Hepatocyte (in vitro differentiated cells): ENCODE measurements around the gene CLINT1. TPM values are rescaled to one million over a fixed set of nuclear protein-coding genes. Genes with fewer than 3 reads are reported as not detected.

Source experiments
- DNase-seq: peaks from one replicate; pipeline ENCODE4 v3.0.0-alpha.2; 2016; ENCODE audit warnings: low spot score
- H2AFZ ChIP-seq: fragments of 200-600 bp; sonication (generic); 2 replicates; pipeline ENCODE4 v1.6.0; 2016; ENCODE audit warnings: antibody characterized with exemption, mild to moderate bottlenecking
- H3K27ac ChIP-seq: fragments of 200-600 bp; sonication (generic); 2 replicates; pipeline ENCODE4 v1.5.1; 2016; ENCODE audit warnings: mild to moderate bottlenecking
- H3K27me3 ChIP-seq: fragments of 200-600 bp; sonication (generic); 2 replicates; pipeline ENCODE4 v1.6.1; 2016
- H3K36me3 ChIP-seq: fragments of 200-600 bp; sonication (generic); replicated peaks from 2 replicates; pipeline ENCODE4 v1.5.1; 2016; ENCODE audit warnings: low read depth; ENCODE audit not compliant: insufficient read depth
- H3K4me1 ChIP-seq: fragments of 200-600 bp; sonication (generic); 2 replicates; pipeline ENCODE4 v1.5.1; 2016; ENCODE audit warnings: mild to moderate bottlenecking, moderate library complexity; ENCODE audit not compliant: insufficient read depth
- H3K4me2 ChIP-seq: fragments of 200-600 bp; sonication (generic); 2 replicates; pipeline ENCODE4 v1.6.0; 2016
- H3K4me3 ChIP-seq: fragments of 200-600 bp; sonication (generic); 2 replicates; pipeline ENCODE4 v1.5.1; 2016; ENCODE audit warnings: mild to moderate bottlenecking
- H3K79me2 ChIP-seq: fragments of 200-600 bp; sonication (generic); 2 replicates; pipeline ENCODE4 v1.6.0; 2017; ENCODE audit warnings: mild to moderate bottlenecking
- H3K9me2 ChIP-seq: fragments of 200-600 bp; sonication (generic); replicated peaks from 2 replicates; pipeline ENCODE4 v1.6.0; 2017; ENCODE audit warnings: mild to moderate bottlenecking; ENCODE audit not compliant: insufficient read depth
- H3K9me3 ChIP-seq: fragments of 200-600 bp; sonication (generic); 2 replicates; pipeline ENCODE4 v1.5.1; 2016; ENCODE audit warnings: low read depth, mild to moderate bottlenecking
- H4K20me1 ChIP-seq: fragments of 200-600 bp; sonication (generic); 2 replicates; pipeline ENCODE4 v1.6.0; 2016; ENCODE audit warnings: mild to moderate bottlenecking; ENCODE audit not compliant: insufficient read depth, poor library complexity, severe bottlenecking
- EZH2 ChIP-seq: fragments of 200-600 bp; sonication (generic); IDR thresholded peaks from 2 replicates; pipeline ENCODE4 v1.6.1; 2016; ENCODE audit warnings: antibody characterized with exemption, mild to moderate bottlenecking, borderline replicate concordance
- EZH2phosphoT487 ChIP-seq: fragments of 200-600 bp; sonication (generic); IDR thresholded peaks from one replicate; pipeline ENCODE4 v1.6.1; 2018; ENCODE audit warnings: antibody characterized with exemption, mild to moderate bottlenecking, low read depth, moderate library complexity; ENCODE audit not compliant: unreplicated experiment, severe bottlenecking
- WGBS: methylation state at CpG from one replicate; pipeline ENCODE4 v1.1.6; 2016; ENCODE audit warnings: low lambda C conversion rate; ENCODE audit errors: missing lambda C conversion rate; 5-methylcytosine and 5-hydroxymethylcytosine counted together
- polyA plus RNA-seq: library from polyadenylated mRNA; unstranded; fragments of >200 nt; fragmentation: Nextera tagmentation; extraction: Ambion mirVana; gene quantifications from 2 replicates; pipeline ENCODE4 v1.2.1, GENCODE V29; 2016
- total RNA-seq: library from RNA; depleted of rRNA; stranded (reverse); fragments of >200 nt; gene quantifications from 2 replicates; pipeline ENCODE4 v1.2.3, GENCODE V29; 2014
- TF ChIP-seq, protein P1 (sequence below): fragments of 200-600 bp; sonication (generic); IDR thresholded peaks from 2 replicates; pipeline ENCODE4 v1.5.1; 2016; ENCODE audit warnings: antibody characterized with exemption, mild to moderate bottlenecking; ENCODE audit not compliant: poor library complexity

Gene CLINT1
- total and polyA plus RNA-seq, 2 experiments from 2014 or later: 78.0 to 129 TPM

DNA sequence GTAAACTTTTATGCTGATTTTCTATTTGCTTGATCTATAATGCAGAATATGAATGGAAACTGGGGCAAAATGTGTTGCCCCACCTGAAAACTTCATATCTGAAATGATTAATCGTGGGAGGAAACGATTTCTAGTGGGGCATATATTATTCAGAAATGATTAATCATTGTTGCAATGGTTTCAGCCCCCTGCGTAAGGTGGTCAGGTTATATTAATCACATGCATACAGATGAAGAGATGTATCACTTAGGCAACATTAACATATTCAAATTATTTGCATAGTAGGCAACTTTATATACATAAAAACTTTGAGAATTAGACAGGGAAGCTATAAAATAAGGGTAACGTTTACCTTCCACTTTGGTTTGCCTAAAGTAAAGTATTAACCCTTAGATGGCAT, 65.6 kb downstream of the CLINT1 start:
- 76% methylated on average over 4 of the region's 4 CpGs for WGBS
- H3K9me3 ChIP-seq: no peaks in the 10 kb centered on the region
- no peaks in the 10 kb centered on the region for H3K79me2 ChIP-seq
- no peak for DNase-seq
- H3K36me3 ChIP-seq: no peaks in the 10 kb centered on the region
- no peaks in the 10 kb centered on the region for H3K4me1 ChIP-seq
- no peaks in the 10 kb centered on the region for H3K27me3 ChIP-seq
- H3K4me3 ChIP-seq: no peak overlapping the region
- no peak overlapping the region for H3K27ac ChIP-seq
- H3K9me2 ChIP-seq: no peaks in the 10 kb centered on the region
- no peak overlapping the region for H3K4me2 ChIP-seq
- H2AFZ ChIP-seq: no peak overlapping the region
- H4K20me1 ChIP-seq: no peaks in the 10 kb centered on the region
- no peak for TF ChIP-seq EZH2phosphoT487

DNA sequence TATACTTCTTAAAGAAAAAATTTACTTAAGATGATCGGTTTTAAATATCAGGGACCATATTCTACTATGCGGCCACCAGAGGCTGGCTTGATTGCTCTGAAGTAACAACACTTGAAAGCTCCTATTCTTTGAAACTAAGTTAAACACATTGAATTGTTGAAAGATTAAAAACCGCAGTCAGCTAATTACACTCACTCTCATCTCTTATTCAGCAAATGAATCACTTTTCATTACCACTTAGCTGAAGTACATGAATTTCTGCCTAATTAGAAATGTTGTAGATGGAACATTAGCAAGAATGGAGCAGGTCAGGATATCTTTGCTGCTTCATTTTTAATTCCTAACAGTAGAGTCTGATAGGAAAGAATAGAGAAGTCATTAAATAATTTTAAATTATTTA, 73.1 kb downstream of the CLINT1 start:
- H3K4me3 ChIP-seq: no peak overlapping the region
- no peak for TF ChIP-seq EZH2
- no peak for TF ChIP-seq EZH2phosphoT487
- TF ChIP-seq, protein P1, sequence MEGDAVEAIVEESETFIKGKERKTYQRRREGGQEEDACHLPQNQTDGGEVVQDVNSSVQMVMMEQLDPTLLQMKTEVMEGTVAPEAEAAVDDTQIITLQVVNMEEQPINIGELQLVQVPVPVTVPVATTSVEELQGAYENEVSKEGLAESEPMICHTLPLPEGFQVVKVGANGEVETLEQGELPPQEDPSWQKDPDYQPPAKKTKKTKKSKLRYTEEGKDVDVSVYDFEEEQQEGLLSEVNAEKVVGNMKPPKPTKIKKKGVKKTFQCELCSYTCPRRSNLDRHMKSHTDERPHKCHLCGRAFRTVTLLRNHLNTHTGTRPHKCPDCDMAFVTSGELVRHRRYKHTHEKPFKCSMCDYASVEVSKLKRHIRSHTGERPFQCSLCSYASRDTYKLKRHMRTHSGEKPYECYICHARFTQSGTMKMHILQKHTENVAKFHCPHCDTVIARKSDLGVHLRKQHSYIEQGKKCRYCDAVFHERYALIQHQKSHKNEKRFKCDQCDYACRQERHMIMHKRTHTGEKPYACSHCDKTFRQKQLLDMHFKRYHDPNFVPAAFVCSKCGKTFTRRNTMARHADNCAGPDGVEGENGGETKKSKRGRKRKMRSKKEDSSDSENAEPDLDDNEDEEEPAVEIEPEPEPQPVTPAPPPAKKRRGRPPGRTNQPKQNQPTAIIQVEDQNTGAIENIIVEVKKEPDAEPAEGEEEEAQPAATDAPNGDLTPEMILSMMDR: no peak
- H3K4me2 ChIP-seq: no peak overlapping the region
- 91% methylated on average over 3 of the region's 3 CpGs for WGBS
- H3K27me3 ChIP-seq: no peaks in the 10 kb centered on the region
- H3K27ac ChIP-seq: no peak overlapping the region
- H2AFZ ChIP-seq: no peak overlapping the region
- H3K4me1 ChIP-seq: no peaks in the 10 kb centered on the region
- H4K20me1 ChIP-seq: no peaks in the 10 kb centered on the region
- H3K9me3 ChIP-seq: no peaks in the 10 kb centered on the region
- H3K79me2 ChIP-seq: no peaks in the 10 kb centered on the region
- no peaks in the 10 kb centered on the region for H3K9me2 ChIP-seq
- H3K36me3 ChIP-seq: no peaks in the 10 kb centered on the region
- DNase-seq: no peak

DNA sequence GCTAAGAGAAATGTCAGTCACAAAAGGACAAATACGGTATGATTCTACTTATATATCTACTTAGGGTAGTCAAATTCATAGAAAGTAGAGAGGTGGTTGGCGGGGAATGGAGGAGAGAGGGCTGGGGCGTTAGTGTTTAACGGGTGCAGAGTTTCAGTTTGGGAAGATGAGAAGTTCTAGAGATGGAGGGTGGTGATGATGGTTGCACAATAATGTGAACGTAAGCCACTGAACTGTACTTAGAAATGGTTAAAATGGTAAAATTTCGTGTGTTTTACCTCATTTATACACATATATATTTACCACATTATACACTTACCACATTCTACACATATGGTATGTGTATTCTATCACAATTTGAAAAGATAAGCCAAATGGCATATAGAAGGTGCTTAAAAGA, 79.7 kb downstream of the CLINT1 start:
- no peaks in the 10 kb centered on the region for H3K4me1 ChIP-seq
- DNase-seq: no peak
- no peak for TF ChIP-seq EZH2
- TF ChIP-seq, protein P1: no peak
- no peak for TF ChIP-seq EZH2phosphoT487
- H3K27me3 ChIP-seq: no peaks in the 10 kb centered on the region
- no peak overlapping the region for H2AFZ ChIP-seq
- H3K9me2 ChIP-seq: no peaks in the 10 kb centered on the region
- no peak overlapping the region for H3K4me3 ChIP-seq
- H3K27ac ChIP-seq: no peak overlapping the region
- H4K20me1 ChIP-seq: no peaks in the 10 kb centered on the region
- H3K36me3 ChIP-seq: no peaks in the 10 kb centered on the region
- H3K4me2 ChIP-seq: no peak overlapping the region
- H3K9me3 ChIP-seq: no peaks in the 10 kb centered on the region
- H3K79me2 ChIP-seq: no peaks in the 10 kb centered on the region
- 91% methylated on average over 6 of the region's 6 CpGs for WGBS

DNA sequence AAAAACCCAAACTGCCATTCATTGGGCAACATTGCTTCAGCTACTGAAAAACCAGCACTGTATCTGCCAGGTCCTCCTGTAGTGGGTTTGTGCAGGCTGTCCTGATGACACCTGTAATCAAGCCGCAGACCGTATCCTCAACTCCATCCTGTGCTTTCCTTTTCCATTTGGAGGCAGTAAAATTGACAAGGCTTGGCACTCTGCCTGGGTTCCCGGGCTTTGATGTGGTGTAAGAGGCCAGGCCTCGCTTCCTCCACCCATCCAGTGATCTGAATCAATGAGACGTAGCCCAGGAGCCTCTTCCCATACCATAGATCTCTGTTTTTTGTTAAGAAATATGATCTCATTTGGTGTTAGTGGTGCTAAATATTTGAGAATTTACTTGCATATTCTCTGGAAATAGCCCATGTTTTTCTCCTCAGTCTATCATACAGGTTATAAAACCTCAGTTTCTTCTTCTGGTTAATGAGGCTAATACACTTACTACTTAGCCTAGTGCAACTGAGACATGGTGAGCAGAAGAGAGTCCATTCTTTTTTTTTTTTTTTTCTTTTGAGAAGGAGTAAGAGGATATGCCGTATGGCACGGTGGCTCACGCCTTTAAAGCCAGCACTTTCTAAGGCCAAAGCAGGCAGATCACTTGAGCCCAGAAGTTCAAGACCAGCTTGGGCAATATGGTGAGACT, 80.7 kb downstream of the CLINT1 start:
- no peaks in the 10 kb centered on the region for H3K9me2 ChIP-seq
- H3K36me3 ChIP-seq: no peaks in the 10 kb centered on the region
- no peak overlapping the region for H3K4me2 ChIP-seq
- no peaks in the 10 kb centered on the region for H4K20me1 ChIP-seq
- no peak overlapping the region for H3K27ac ChIP-seq
- no peaks in the 10 kb centered on the region for H3K79me2 ChIP-seq
- no peaks in the 10 kb centered on the region for H3K27me3 ChIP-seq
- 58% methylated on average over 8 of the region's 8 CpGs for WGBS
- no peaks in the 10 kb centered on the region for H3K9me3 ChIP-seq
- H2AFZ ChIP-seq: no peak overlapping the region
- no peak overlapping the region for H3K4me3 ChIP-seq
- no peak for TF ChIP-seq EZH2
- no peak for TF ChIP-seq EZH2phosphoT487
- TF ChIP-seq, protein P1: no peak
- H3K4me1 ChIP-seq: no peaks in the 10 kb centered on the region
- peak; percentile 19 for DNase-seq
